HepG2 (cell line): ENCODE results near the gene NR4A2. TPM values are rescaled to one million over a fixed set of nuclear protein-coding genes. Genes with fewer than 3 reads are reported as not detected.
A peak's percentile ranks its signal among the peaks of the same experiment; 100 is the strongest.

Source experiments
- ATAC-seq: fragments of 200-7000 bp; cut with Tn5 transposase; 3 replicates; pipeline ENCODE4 v1.9.1; 2020; ENCODE audit warnings: mild to moderate bottlenecking, moderate library complexity
- BruUV-seq: library from RNA; stranded (reverse); fragments of 400-500 nt; replicated peaks from 2 replicates; lab custom pipeline; 2021; lab: Mats Ljungman, UMichigan
- CTCF ChIA-PET: fragments of 300-600 bp; formaldehyde crosslinking; extraction: SDS; loops from one replicate; lab custom pipeline; 2021; ENCODE audit warnings: low total read pairs, inconsistent platforms, low intra/inter-chr PET ratio; lab: Yijun Ruan, JAX
- POLR2A ChIA-PET: fragments of 350-600 bp; sonication (Branson Sonifier 250); formaldehyde crosslinking; loops from one replicate; lab custom pipeline; 2020; ENCODE audit warnings: antibody characterized with exemption, inconsistent platforms; lab: Yijun Ruan, JAX
- DNase-seq: peaks from one replicate; pipeline ENCODE4 v3.0.0-alpha.2; 2015; ENCODE audit warnings: low spot score
- FAIRE-seq: peaks from 3 replicates; lab custom pipeline; 2011; peaks lifted over from hg19 to GRCh38; lab: Jason Lieb, UNC
- H2AFZ ChIP-seq: one replicate; pipeline ENCODE4 v1.6.1; 2011; ENCODE audit warnings: low read length, inconsistent platforms
- H3K27ac ChIP-seq: fragments of 300-600 bp; 3 replicates; pipeline ENCODE4 v1.8.0; 2011; ENCODE audit warnings: mixed run types, mild to moderate bottlenecking, mixed read lengths, low read length, inconsistent platforms; ENCODE audit not compliant: insufficient read depth; ENCODE audit errors: extremely low read length
- H3K27me3 ChIP-seq, 2 experiments: fragments of 200-600 bp in 1 of 2; 2 replicates in 1 of 2; 3 replicates in 1 of 2; pipeline versions ENCODE4 v1.6.0 to v1.8.0; 2011; ENCODE audit warnings: low read length in 2 of 2, mild to moderate bottlenecking in 2 of 2, moderate library complexity in 2 of 2, inconsistent platforms in 1 of 2; ENCODE audit not compliant: insufficient read depth in 2 of 2, control insufficient read depth in 1 of 2
- H3K36me3 ChIP-seq, 2 experiments: fragments of 200-600 bp in 1 of 2; replicated peaks in 1 of 2; 2 replicates in 1 of 2; 3 replicates in 1 of 2; pipeline versions ENCODE4 v1.5.1 to v1.8.0; 2011; ENCODE audit warnings: low read length in 2 of 2, inconsistent platforms in 1 of 2; ENCODE audit not compliant: insufficient read depth in 2 of 2, control insufficient read depth in 1 of 2
- H3K4me1 ChIP-seq: 2 replicates; pipeline ENCODE4 v1.5.1; 2012; ENCODE audit warnings: low read length, inconsistent platforms; ENCODE audit not compliant: insufficient read depth
- H3K4me2 ChIP-seq: 2 replicates; pipeline ENCODE4 v1.6.0; 2011; ENCODE audit warnings: low read depth, low read length, inconsistent platforms
- H3K4me3 ChIP-seq, 3 experiments: fragments of 200-600 bp in 1 of 3; sonication (generic), shearing (Covaris generic) in 1 of 3; replicated peaks in 1 of 3; 2 replicates each; pipeline ENCODE4 v1.5.1; 2011 to 2016; ENCODE audit warnings: low read length in 3 of 3, inconsistent platforms in 2 of 3, low read depth in 2 of 3, mild to moderate bottlenecking in 2 of 3, control low read depth in 1 of 3, mixed read lengths in 1 of 3; ENCODE audit not compliant: insufficient read depth in 1 of 3
- H3K79me2 ChIP-seq: one replicate; pipeline ENCODE4 v1.6.1; 2011; ENCODE audit warnings: low read length, inconsistent platforms; ENCODE audit not compliant: insufficient read depth
- H3K9ac ChIP-seq: 2 replicates; pipeline ENCODE4 v1.6.0; 2011; ENCODE audit warnings: mild to moderate bottlenecking, low read depth, low read length, inconsistent platforms; ENCODE audit not compliant: insufficient read depth
- H3K9me3 ChIP-seq: 2 replicates; pipeline ENCODE4 v1.5.1; 2012; ENCODE audit warnings: mild to moderate bottlenecking, low read length
- H4K20me1 ChIP-seq: 2 replicates; pipeline ENCODE4 v1.6.0; 2011; ENCODE audit warnings: inconsistent platforms, mild to moderate bottlenecking, low read length, moderate library complexity; ENCODE audit not compliant: insufficient read depth
- ASH2L ChIP-seq: fragments of 300-600, 200-600 bp; sonication (generic); IDR thresholded peaks from 2 replicates; pipeline ENCODE4 v1.7.0; 2017; ENCODE audit warnings: low read depth, mild to moderate bottlenecking, moderate library complexity, mixed read lengths, low read length; ENCODE audit not compliant: insufficient read length
- ATF7 ChIP-seq, 2 experiments: fragments of 450-650 bp in 1 of 2; sonication (generic) in 1 of 2; formaldehyde crosslinking in 1 of 2; IDR thresholded peaks; 2 replicates each; pipeline versions ENCODE4 v1.4.0 to v1.6.1; 2016 to 2020; ENCODE audit warnings: antibody characterized with exemption in 1 of 2, mild to moderate bottlenecking in 1 of 2, missing genetic modification reagents in 1 of 2
- CENPT ChIP-seq: sonication (generic); formaldehyde crosslinking; IDR thresholded peaks from 2 replicates; pipeline ENCODE4 v1.8.0; 2022; ENCODE audit warnings: low read depth, mild to moderate bottlenecking, moderate library complexity, missing genetic modification reagents
- HOXA7 ChIP-seq: sonication (generic); formaldehyde crosslinking; IDR thresholded peaks from 2 replicates; pipeline ENCODE4 v1.8.1; 2022; ENCODE audit warnings: mild to moderate bottlenecking, missing genetic modification reagents, moderate library complexity
- SATB2 ChIP-seq: sonication (generic); formaldehyde crosslinking; IDR thresholded peaks from 2 replicates; pipeline ENCODE4 v1.5.0; 2020; ENCODE audit warnings: missing genetic modification reagents
- SRSF4 ChIP-seq: fragments of 200-400 bp; formaldehyde crosslinking; IDR thresholded peaks from one replicate; pipeline ENCODE4 v1.6.1; 2018; ENCODE audit warnings: mild to moderate bottlenecking, low read depth, low read length, moderate library complexity; ENCODE audit not compliant: poor library complexity, severe bottlenecking
- ZNF121 ChIP-seq: sonication (generic); formaldehyde crosslinking; IDR thresholded peaks from 2 replicates; pipeline ENCODE4 v1.5.0; 2020; ENCODE audit warnings: mild to moderate bottlenecking, missing genetic modification reagents
- ZNF138 ChIP-seq: sonication (generic); formaldehyde crosslinking; IDR thresholded peaks from 2 replicates; pipeline ENCODE4 v1.5.0; 2020; ENCODE audit warnings: mild to moderate bottlenecking, low read depth, missing genetic modification reagents
- ZNF441 ChIP-seq: sonication (generic); formaldehyde crosslinking; IDR thresholded peaks from 2 replicates; pipeline ENCODE4 v1.7.0; 2021; ENCODE audit warnings: missing genetic modification reagents, borderline replicate concordance
- ZNF605 ChIP-seq: sonication (generic); formaldehyde crosslinking; IDR thresholded peaks from 2 replicates; pipeline ENCODE4 v1.8.0; 2022; ENCODE audit warnings: mild to moderate bottlenecking, missing genetic modification reagents
- ZNF615 ChIP-seq: sonication (generic); formaldehyde crosslinking; IDR thresholded peaks from 2 replicates; pipeline ENCODE4 v1.5.0; 2020; ENCODE audit warnings: mild to moderate bottlenecking, missing genetic modification reagents, borderline replicate concordance
- ZNF746 ChIP-seq: sonication (generic); formaldehyde crosslinking; IDR thresholded peaks from 2 replicates; pipeline ENCODE4 v1.8.0; 2022; ENCODE audit warnings: mild to moderate bottlenecking, missing genetic modification reagents
- ZNF777 ChIP-seq: sonication (generic); formaldehyde crosslinking; IDR thresholded peaks from 2 replicates; pipeline ENCODE4 v1.4.0; 2020; ENCODE audit warnings: missing genetic modification reagents
- ZSCAN21 ChIP-seq: sonication (generic); formaldehyde crosslinking; IDR thresholded peaks from 2 replicates; pipeline ENCODE4 v1.8.0; 2022; ENCODE audit warnings: mild to moderate bottlenecking, missing genetic modification reagents, moderate library complexity, borderline replicate concordance
- WGBS: methylation state at CpG from one replicate; pipeline ENCODE4 v1.1.6; 2017; ENCODE audit warnings: low lambda C conversion rate; 5-methylcytosine and 5-hydroxymethylcytosine counted together
- in situ Hi-C: cut with HindIII; loops from 2 replicates; pipeline ENCODE4 v1.10.0; 2017; ENCODE audit warnings: low pct_unique_long_range_greater_than_20kb; ENCODE audit not compliant: extremely low pct_ligation_motif_present
- intact Hi-C: fragments of 100-400 bp; cut with micrococcal nuclease; formaldehyde crosslinking; loops from one replicate; pipeline ENCODE4 v1.10.0; 2022; ENCODE audit not compliant: unreplicated experiment
- polyA plus RNA-seq, 8 experiments: library from polyadenylated mRNA; depleted of rRNA in 3 of 8; stranded (reverse) in 7 of 8; unstranded in 1 of 8; fragments of >200 nt; fragmentation: Illumina TruSeq in 4 of 8; extraction: Trizol in 4 of 8; gene quantifications; 2 replicates each; pipeline versions ENCODE4 v1.2.1 to v1.2.3, GENCODE V29; 2011 to 2016; ENCODE audit warnings: low read depth in 4 of 8, missing spikeins in 1 of 8, mixed read lengths in 1 of 8; ENCODE audit not compliant: insufficient read depth in 1 of 8
- total RNA-seq, 5 experiments: library from RNA; depleted of rRNA; stranded (reverse); fragments of >200 nt; fragmentation: Illumina TruSeq; extraction: Trizol; gene quantifications; 2 replicates each; pipeline ENCODE4 v1.2.3, GENCODE V29; 2016; ENCODE audit warnings: low read depth in 1 of 5
- TF ChIP-seq, protein P1 (sequence below): sonication (generic); formaldehyde crosslinking; IDR thresholded peaks from 2 replicates; pipeline ENCODE4 v1.4.0; 2020; ENCODE audit warnings: missing genetic modification reagents
- TF ChIP-seq, protein P2 (sequence below): conservative IDR thresholded peaks from 2 replicates; pipeline ENCODE4 v1.6.1; 2018; ENCODE audit warnings: missing genetic modification reagents
- TF ChIP-seq, protein P3 (sequence below): sonication (generic); formaldehyde crosslinking; IDR thresholded peaks from 2 replicates; pipeline ENCODE4 v1.4.0; 2020; ENCODE audit warnings: missing genetic modification reagents

The NR4A2 gene
- total and polyA plus RNA-seq, 2 of the 13 experiments (the other 11 are each of a cell fraction or from before 2014, with no cell fraction given) = not detected

DNA sequence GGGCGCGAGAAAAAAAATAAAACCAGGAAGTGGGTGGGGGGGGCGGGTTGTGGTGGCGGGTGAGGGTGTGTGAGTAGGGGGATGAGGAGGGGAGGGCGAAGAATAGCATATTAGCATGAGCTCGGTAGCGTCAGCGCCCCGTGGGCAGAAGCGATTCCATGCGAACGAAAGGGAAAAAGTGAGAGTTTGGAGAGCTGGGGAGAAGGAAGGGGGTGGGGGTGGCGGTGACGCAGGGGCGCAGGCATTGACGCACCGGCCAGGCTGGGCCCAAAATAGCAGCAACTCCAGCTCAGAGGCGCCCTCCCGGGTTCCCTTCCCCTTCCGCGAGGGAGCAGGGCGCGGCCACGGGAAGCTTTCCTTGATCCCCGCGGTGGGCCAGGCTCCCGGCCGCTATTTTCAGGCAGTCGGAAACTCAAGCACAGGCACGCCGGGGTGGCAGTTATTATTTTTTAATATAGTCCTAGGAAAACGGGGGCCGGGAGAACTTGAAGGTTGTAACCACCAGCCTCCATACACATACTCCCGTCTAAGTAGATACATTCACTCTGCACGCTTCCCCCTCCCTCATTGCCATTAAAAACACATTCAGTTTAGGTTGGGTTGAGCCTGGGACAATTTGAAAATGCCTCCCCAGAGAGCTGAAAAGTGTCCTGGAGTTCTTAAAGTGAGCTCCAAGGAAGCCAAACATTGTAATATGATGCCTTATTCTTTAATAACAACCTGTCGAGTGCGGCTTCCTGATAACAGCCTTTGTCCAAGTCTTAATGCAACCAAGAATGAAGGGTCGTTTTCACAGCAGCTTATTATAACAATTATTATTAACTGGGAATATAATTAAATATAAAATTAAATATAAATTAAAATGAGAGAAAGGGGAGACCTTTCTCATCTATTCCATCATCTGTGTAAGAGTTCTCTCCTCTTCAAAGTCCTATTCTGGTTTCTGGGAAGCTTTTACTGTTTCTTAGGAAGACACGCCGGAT, 2.3 kb upstream of the NR4A2 start:
- H2AFZ ChIP-seq = peak overlapping the region; percentile 77
- TF ChIP-seq ASH2L = peak; percentile 30
- peak; percentile 55; the same call in 1 of the 2 replicates for TF ChIP-seq ZNF746 (CRISPR knock-in tag)
- TF ChIP-seq ZNF441 (CRISPR knock-in tag) = no peak
- TF ChIP-seq ZNF121 = no peak
- TF ChIP-seq ZNF777 (CRISPR knock-in tag) = peak; percentile 69
- no peak for TF ChIP-seq ATF7 (IDR thresholded peaks at IDR 0.05)
- no peak for TF ChIP-seq ATF7 (CRISPR knock-in tag; IDR thresholded peaks at IDR 0.05)
- no peak for TF ChIP-seq ZNF138 (CRISPR knock-in tag)
- TF ChIP-seq, protein P1, sequence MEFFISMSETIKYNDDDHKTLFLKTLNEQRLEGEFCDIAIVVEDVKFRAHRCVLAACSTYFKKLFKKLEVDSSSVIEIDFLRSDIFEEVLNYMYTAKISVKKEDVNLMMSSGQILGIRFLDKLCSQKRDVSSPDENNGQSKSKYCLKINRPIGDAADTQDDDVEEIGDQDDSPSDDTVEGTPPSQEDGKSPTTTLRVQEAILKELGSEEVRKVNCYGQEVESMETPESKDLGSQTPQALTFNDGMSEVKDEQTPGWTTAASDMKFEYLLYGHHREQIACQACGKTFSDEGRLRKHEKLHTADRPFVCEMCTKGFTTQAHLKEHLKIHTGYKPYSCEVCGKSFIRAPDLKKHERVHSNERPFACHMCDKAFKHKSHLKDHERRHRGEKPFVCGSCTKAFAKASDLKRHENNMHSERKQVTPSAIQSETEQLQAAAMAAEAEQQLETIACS (CRISPR knock-in tag) = no peak
- no peak for TF ChIP-seq SATB2 (CRISPR knock-in tag)
- TF ChIP-seq, protein P2, sequence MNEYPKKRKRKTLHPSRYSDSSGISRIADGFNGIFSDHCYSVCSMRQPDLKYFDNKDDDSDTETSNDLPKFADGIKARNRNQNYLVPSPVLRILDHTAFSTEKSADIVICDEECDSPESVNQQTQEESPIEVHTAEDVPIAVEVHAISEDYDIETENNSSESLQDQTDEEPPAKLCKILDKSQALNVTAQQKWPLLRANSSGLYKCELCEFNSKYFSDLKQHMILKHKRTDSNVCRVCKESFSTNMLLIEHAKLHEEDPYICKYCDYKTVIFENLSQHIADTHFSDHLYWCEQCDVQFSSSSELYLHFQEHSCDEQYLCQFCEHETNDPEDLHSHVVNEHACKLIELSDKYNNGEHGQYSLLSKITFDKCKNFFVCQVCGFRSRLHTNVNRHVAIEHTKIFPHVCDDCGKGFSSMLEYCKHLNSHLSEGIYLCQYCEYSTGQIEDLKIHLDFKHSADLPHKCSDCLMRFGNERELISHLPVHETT (CRISPR knock-in tag) = no peak
- TF ChIP-seq, protein P3, sequence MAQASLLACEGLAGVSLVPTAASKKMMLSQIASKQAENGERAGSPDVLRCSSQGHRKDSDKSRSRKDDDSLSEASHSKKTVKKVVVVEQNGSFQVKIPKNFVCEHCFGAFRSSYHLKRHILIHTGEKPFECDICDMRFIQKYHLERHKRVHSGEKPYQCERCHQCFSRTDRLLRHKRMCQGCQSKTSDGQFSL = peak; percentile 83; the same call in 1 of the 2 replicates
- TF ChIP-seq ZSCAN21 (CRISPR knock-in tag) = no peak
- TF ChIP-seq SRSF4 = no peak
- TF ChIP-seq CENPT (CRISPR knock-in tag) = no peak
- TF ChIP-seq ZNF615 (CRISPR knock-in tag) = no peak
- TF ChIP-seq ZNF605 (CRISPR knock-in tag) = no peak
- no peak for TF ChIP-seq HOXA7 (CRISPR knock-in tag)

More for the DNA sequence above, 2.3 kb upstream of the NR4A2 start:
- no TSS peak for BruUV-seq
- DNase-seq (peak; percentile 18), ATAC-seq (peak; percentile 24), FAIRE-seq (no peak)
- Histone ChIP-seq H4K20me1 (no peaks in the 10 kb centered on the region), H3K27me3 (peaks cover 17 to 54% of the 10 kb centered on the region in 2 experiments), H3K27ac (no peak overlapping the region), H3K4me3 (peak overlapping the region; percentile 51 to 77 (median 63); a peak in 5 of 6 replicates), H3K9me3 (no peaks in the 10 kb centered on the region), H3K4me1 (peaks cover 30% of the 10 kb centered on the region), H3K79me2 (no peaks in the 10 kb centered on the region), H3K9ac (no peak overlapping the region), H3K36me3 (no peaks in the 10 kb centered on the region), H3K4me2 (peak overlapping the region; percentile 92)
- ChIA-PET CTCF (interaction anchor here (1.8 kb wide), 1 partner anchor 254 kb away, joined by 8 read pairs; no protein-coding TSS in a partner anchor), POLR2A (no interaction called here)
- WGBS = 7% methylated on average over 29 of the region's 40 CpGs
- intact Hi-C loops = loop anchor here (1.0 to 10.0 kb wide), 6 partner anchors 66 to 720 kb away; no protein-coding TSS in a partner anchor
- in situ Hi-C loops = loop anchor here (5.0 to 25.0 kb wide), 2 partner anchors 253 to 853 kb away; no protein-coding TSS in a partner anchor
